Bronchial smooth muscle cell (primary cell): ENCODE results near the gene F7. TPM values are rescaled to one million over a fixed set of nuclear protein-coding genes. Genes with fewer than 3 reads are reported as not detected.

Experiments used
- total RNA-seq: library from RNA; depleted of rRNA; stranded (reverse); fragments of >200 nt; gene quantifications from 2 replicates; pipeline ENCODE4 v1.2.1, GENCODE V29; 2014

The F7 gene
- under 0.01 TPM in 1 of 2 replicates, not detected in the other for total RNA-seq

DNA sequence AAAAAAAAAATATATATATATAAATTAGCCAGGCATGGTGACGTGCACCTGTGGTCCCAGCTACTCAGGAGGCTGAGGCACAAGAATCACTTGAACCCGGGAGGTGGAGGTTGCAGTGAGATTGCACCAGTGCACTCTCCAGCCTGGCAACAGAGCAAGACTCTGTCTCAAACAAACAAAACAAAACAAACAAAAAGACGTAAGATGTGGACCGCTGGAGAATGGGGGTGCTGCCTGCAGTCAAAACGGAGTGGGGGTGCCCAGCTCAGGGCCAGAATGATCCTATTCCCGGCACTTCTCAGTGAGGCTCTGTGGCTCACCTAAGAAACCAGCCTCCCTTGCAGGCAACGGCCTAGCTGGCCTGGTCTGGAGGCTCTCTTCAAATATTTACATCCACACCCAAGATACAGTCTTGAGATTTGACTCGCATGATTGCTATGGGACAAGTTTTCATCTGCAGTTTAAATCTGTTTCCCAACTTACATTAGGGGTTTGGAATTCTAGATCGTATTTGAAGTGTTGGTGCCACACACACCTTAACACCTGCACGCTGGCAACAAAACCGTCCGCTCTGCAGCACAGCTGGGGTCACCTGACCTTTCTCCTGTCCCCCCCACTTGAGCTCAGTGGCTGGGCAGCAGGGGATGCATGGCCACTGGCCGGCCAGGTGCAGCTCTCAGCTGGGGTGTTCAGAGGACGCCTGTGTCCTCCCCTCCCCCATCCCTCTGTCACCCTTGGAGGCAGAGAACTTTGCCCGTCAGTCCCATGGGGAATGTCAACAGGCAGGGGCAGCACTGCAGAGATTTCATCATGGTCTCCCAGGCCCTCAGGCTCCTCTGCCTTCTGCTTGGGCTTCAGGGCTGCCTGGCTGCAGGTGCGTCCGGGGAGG lies at the start of gene F7:
F7 (plus strand) TSS at position 760 of the 889 bp plus-strand sequence; CDS start at position 811, 51 bp downstream.

DNA sequence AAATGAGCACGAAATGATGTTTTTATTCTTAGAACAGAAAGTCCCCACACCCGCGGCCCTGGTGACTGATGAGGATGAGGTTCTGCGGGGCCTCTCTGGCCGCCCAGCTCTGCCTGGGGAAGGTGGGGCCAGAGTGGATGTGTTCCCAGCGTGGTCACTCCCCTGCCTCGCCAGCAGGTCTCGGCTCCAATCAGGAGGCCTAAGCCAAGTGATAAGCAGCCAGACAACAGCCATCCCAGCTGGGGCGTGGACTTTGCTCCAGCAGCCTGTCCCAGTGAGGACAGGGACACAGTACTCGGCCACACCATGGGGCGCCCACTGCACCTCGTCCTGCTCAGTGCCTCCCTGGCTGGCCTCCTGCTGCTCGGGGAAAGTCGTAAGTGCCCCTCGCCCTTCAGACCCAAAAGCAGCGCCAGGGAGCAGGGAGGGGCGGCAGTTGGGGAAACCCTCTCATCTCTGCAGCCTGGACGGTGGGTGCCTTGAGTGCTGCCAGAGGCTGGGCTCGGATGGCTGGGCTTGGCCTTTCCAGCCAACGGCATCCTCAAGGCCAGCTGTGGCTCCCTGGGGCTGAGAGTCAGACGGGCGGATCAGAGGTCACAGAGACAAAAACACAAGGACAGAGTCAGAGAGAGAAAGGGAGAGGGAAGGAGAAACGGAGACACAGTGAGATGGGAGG lies 17.1 kb downstream of the F7 start, which contains the start of gene F10:
F10 (plus strand) TSS at position 250 of the 676 bp plus-strand sequence; CDS start at position 307, 57 bp downstream.

DNA sequence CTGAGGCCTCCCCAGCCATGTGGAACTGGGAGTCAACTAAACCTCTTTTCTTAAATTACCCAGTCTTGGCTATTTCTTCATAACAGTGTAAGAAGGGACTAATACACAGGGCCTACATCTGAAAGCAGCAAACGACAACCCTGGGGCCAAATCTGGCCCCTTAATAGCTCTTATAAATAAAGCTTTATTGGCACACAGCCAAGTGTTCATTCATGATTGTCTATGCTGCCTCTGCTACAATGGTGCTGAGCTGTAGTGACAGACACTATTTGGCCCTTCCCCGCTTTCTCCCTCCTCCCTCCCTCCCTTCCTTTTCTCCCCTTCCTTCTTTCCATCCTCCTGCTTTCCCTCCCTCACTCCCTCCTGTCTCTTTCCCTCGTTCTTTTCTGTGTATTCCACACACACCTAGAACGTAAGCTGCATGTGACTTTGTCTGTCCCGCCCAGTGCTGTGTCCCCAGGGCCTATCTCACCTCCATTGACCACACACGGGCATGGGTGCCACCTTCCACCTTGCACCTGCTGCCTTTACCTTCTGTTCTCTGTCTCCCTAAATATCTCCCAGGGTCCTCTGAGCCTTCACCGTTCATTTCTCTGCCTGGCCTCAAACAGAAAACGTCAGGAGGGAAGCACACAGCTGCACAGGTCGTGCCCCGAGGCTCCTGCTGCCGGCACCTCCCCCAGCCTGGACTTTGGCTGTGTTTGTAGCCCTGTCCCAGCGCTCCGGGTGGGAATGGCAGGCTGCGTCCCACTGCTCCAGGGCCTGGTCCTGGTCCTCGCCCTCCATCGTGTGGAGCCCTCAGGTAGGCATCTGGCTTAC lies 52.5 kb downstream of the F7 start, which contains the start of gene PROZ:
PROZ (plus strand) TSS at position 720 of the 819 bp plus-strand sequence; CDS start at position 733, 13 bp downstream.

Other genes starting within 250 kb of the F7 start
- gene MCF2L, start 136.6 kb upstream of the F7 start, total RNA-seq = 0.63 and 1.1 TPM in 2 replicates
- 26.8 and 38.1 TPM in 2 replicates for gene F10, start 17.0 kb downstream of the F7 start, total RNA-seq
- not detected in 2 replicates for gene PROZ, start 52.9 kb downstream of the F7 start, total RNA-seq
- gene PCID2, start 102.9 kb downstream of the F7 start, total RNA-seq = 63.7 and 81.8 TPM in 2 replicates
- 87.9 and 124 TPM in 2 replicates for gene CUL4A, start 103.8 kb downstream of the F7 start, total RNA-seq
- 231 and 301 TPM in 2 replicates for gene LAMP1, start 191.4 kb downstream of the F7 start, total RNA-seq